Colonic mucosa (tissue), 4 donors: Measurements from ENCODE around the gene ABHD17A. TPM values are rescaled to one million over a fixed set of nuclear protein-coding genes. Genes with fewer than 3 reads are reported as not detected.
A peak's percentile ranks its signal among the peaks of the same experiment; 100 is the strongest.
"Not testable (repeated sequence)": the region's sequence is repeated elsewhere in the genome, so short reads cannot be mapped to it uniquely, and the experiment has no call there.

Source experiments
- DNase-seq: peaks from one replicate; pipeline ENCODE4 v3.0.0-alpha.2; 2020
- H3K27ac ChIP-seq: fragments of 200-600 bp; one replicate; pipeline ENCODE4 v1.8.0; 2021
- H3K27me3 ChIP-seq: fragments of 200-600 bp; one replicate; pipeline ENCODE4 v1.8.0; 2021
- H3K36me3 ChIP-seq: fragments of 200-600 bp; one replicate; pipeline ENCODE4 v1.8.0; 2021
- H3K4me1 ChIP-seq: fragments of 200-600 bp; one replicate; pipeline ENCODE4 v1.8.0; 2021; ENCODE audit warnings: mild to moderate bottlenecking
- H3K4me3 ChIP-seq: fragments of 200-600 bp; one replicate; pipeline ENCODE4 v1.8.0; 2021
- H3K9ac ChIP-seq, 2 donors: one replicate each; pipeline ENCODE4 v1.7.0; 2013; ENCODE audit warnings: control low read depth in 2 of 2, low read depth in 2 of 2, low read length in 2 of 2
- H3K9me3 ChIP-seq: fragments of 200-600 bp; one replicate; pipeline ENCODE4 v1.8.0; 2021
- intact Hi-C: fragments of 100-400 bp; cut with DNase I; formaldehyde crosslinking; loops from one replicate; pipeline ENCODE4 v1.14.1; 2022
- total RNA-seq, 2 donors: library from RNA; stranded (reverse); fragmentation: NEBNext Ultra II Directional in 1 of 2; extraction: Animal tissue kit (Norgen Biotek cat#: 25700) in 1 of 2; gene quantifications; one replicate each; pipeline ENCODE4 v1.2.1, GENCODE V29; 2021
- TF ChIP-seq, protein P1 (sequence below): fragments of 200-600 bp; IDR thresholded peaks from one replicate; pipeline ENCODE4 v1.8.0; 2022; ENCODE audit warnings: antibody characterized with exemption, mild to moderate bottlenecking
- donor health status: healthy.
- donor health status: DM: no; HTN: no; CAD: no.
- donor health status: DM: no; HTN: no; CAD: no.

Gene ABHD17A
- total RNA-seq, 2 donors from 2014 or later, result 53.3 to 78.5 TPM

DNA sequence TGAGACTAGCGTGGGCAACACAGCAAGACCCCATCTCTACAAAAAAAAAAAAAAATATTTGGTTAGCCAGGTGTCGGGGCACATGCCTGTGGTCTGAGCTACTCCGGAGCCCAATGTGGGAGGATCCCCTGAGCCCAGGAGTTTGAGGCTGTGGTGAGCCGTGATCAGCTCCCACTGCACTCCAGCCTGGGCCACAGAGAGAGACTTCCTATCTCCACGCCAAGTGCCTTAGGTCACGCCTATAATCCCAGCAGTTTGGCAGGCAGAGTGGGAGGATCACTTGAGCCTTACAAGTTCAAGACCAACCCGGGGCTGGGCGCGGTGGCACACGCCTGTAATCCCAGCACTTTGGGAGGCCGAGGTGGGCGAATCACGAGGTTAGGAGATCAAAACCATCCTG, 11.2 kb upstream of the ABHD17A start:
- H3K4me3 ChIP-seq, result no peak overlapping the region
- H3K27ac ChIP-seq, result no peak overlapping the region
- H3K36me3 ChIP-seq, result no peaks in the 10 kb centered on the region
- TF ChIP-seq, protein P1, sequence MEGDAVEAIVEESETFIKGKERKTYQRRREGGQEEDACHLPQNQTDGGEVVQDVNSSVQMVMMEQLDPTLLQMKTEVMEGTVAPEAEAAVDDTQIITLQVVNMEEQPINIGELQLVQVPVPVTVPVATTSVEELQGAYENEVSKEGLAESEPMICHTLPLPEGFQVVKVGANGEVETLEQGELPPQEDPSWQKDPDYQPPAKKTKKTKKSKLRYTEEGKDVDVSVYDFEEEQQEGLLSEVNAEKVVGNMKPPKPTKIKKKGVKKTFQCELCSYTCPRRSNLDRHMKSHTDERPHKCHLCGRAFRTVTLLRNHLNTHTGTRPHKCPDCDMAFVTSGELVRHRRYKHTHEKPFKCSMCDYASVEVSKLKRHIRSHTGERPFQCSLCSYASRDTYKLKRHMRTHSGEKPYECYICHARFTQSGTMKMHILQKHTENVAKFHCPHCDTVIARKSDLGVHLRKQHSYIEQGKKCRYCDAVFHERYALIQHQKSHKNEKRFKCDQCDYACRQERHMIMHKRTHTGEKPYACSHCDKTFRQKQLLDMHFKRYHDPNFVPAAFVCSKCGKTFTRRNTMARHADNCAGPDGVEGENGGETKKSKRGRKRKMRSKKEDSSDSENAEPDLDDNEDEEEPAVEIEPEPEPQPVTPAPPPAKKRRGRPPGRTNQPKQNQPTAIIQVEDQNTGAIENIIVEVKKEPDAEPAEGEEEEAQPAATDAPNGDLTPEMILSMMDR, result no peak
- H3K9me3 ChIP-seq, result no peaks in the 10 kb centered on the region
- intact Hi-C loops, result no loop called here
- peak overlapping the region in 1 of 2 donors; percentile 12 for H3K9ac ChIP-seq
- no peaks in the 10 kb centered on the region for H3K27me3 ChIP-seq
- H3K4me1 ChIP-seq, result no peaks in the 10 kb centered on the region
- DNase-seq, result no peak

DNA sequence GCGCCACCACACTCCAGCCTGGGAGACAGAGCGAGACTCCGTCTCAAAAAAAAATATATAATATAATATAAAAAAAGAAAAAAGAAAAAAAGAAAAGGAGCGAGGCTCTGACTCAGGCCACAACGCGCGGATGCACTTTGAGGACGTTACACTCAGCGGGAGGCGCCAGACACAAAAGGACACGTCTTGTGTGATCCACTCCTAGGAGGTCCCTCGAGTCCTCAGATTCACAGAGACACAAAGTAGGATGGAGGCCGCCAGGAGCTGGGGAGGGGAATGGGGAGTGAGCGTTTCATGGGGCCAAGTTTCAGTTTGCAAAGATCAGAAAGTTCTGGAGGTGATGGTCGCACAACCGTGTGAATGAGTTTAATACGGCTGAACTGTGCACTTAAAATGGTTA, 8.5 kb upstream of the ABHD17A start:
- TF ChIP-seq, protein P1, result no peak
- H3K27me3 ChIP-seq, result no peaks in the 10 kb centered on the region
- intact Hi-C loops, result no loop called here

DNA sequence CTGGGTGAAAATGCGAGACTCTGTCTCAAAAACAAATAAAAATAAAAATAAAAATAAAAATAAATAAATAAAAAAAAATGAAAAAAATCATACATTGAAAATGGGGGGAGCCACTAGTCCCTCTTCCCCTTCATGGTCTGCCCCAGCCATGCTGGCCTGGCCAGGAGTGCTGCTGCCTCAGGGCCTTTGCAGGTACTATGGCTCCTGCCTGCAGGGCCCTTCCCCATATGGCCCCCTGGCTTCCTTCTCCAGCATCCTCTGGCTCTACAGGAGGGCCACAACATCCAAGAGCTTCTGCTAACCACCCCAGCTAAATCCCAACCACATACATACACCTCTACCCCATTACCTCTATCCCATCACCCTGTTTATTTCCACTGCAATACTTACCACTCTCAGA, 4.6 kb upstream of the ABHD17A start:
- no peaks in the 10 kb centered on the region for H3K36me3 ChIP-seq
- intact Hi-C loops, result no loop called here
- no peak for DNase-seq

More for the DNA sequence above, 8.5 kb upstream of the ABHD17A start:
- H3K4me3 ChIP-seq, result no peak overlapping the region
- H3K27ac ChIP-seq, result no peak overlapping the region
- no peak for DNase-seq
- H3K9me3 ChIP-seq, result no peaks in the 10 kb centered on the region
- H3K4me1 ChIP-seq, result no peaks in the 10 kb centered on the region
- no peaks in the 10 kb centered on the region for H3K36me3 ChIP-seq
- no peak overlapping the region for H3K9ac ChIP-seq

DNA sequence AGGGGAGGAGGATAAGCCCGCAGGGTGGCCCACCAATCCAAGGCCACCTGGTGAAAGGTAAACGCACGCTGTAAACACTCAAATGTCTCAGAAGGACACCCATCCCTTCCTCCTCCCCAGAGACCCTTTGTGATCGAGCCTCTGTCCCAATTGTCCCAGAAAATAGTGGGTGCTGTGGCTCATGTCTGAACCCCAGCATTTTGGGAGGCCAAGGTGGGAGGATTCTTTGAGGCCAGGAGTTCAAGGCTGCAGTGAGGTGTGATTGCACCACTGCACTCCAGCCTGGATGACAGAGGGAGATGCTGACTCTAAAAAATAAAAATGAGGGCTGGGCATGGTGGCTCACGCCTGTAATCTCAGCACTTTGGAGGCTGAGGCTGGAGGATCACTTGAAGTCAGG, 3.1 kb upstream of the ABHD17A start:
- no peak for DNase-seq
- H3K4me1 ChIP-seq, result peaks cover 6% of the 10 kb centered on the region
- no peak overlapping the region for H3K9ac ChIP-seq
- H3K4me3 ChIP-seq, result no peak overlapping the region
- no peaks in the 10 kb centered on the region for H3K27me3 ChIP-seq
- intact Hi-C loops, result no loop called here
- H3K36me3 ChIP-seq, result no peaks in the 10 kb centered on the region
- H3K9me3 ChIP-seq, result no peaks in the 10 kb centered on the region
- TF ChIP-seq, protein P1, result no peak
- H3K27ac ChIP-seq, result no peak overlapping the region

More for the DNA sequence above, 4.6 kb upstream of the ABHD17A start:
- no peak overlapping the region for H3K9ac ChIP-seq
- H3K27me3 ChIP-seq, result no peaks in the 10 kb centered on the region
- no peak overlapping the region for H3K27ac ChIP-seq
- TF ChIP-seq, protein P1, result no peak
- H3K4me3 ChIP-seq, result no peak overlapping the region
- no peaks in the 10 kb centered on the region for H3K4me1 ChIP-seq
- H3K9me3 ChIP-seq, result no peaks in the 10 kb centered on the region

DNA sequence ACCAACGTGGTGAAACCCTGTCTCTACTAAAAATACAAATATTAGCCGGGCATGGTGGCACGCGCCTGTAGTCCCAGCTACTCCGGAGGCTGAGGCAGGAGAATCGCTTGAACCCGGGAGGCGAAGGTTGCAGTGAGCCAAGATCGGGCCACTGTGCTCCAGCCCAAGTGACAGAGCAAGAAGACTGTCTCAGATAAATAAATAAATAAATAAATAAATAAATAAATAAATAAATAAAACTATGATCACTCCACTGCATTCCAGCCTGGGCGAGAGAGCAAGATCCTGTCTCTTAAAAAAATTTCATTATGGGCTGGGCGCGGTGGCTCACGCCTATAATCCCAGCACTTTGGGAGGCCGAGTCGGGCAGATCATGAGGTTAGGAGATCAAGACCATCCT, 1.1 kb upstream of the ABHD17A start:
- H3K9ac ChIP-seq, intact Hi-C loops, H3K36me3 ChIP-seq, DNase-seq, H3K27me3 ChIP-seq, H3K9me3 ChIP-seq, H3K4me3 ChIP-seq, H3K27ac ChIP-seq: not testable (repeated sequence)
- H3K4me1 ChIP-seq, result peaks cover 10% of the 10 kb centered on the region

GRCh38 chr19:1884719-1885334, 469 bp downstream of the ABHD17A start:
- TF ChIP-seq, protein P1, result no peak
- H3K36me3 ChIP-seq, result no peaks in the 10 kb centered on the region
- H3K27me3 ChIP-seq, result no peaks in the 10 kb centered on the region
- intact Hi-C loops, result no loop called here
- peak overlapping the region; percentile 95 for H3K4me3 ChIP-seq
- H3K9me3 ChIP-seq, result no peaks in the 10 kb centered on the region
- H3K9ac ChIP-seq, result peak overlapping the region; percentile 94 to 95
- peak overlapping the region; percentile 82 for H3K27ac ChIP-seq
- H3K4me1 ChIP-seq, result peaks cover 10% of the 10 kb centered on the region
- no peak for DNase-seq
